Measurements from ENCODE around the gene PYDC1. TPM values are rescaled to one million over a fixed set of nuclear protein-coding genes. Genes with fewer than 3 reads are reported as not detected.

PYDC1 gene
- polyA plus RNA-seq, 3 donors = not detected

- WGBS (ENCODE audit: insufficient coverage) = 0% methylated on average over 4 of the region's 9 CpGs
- TF ChIP-seq, protein P1, sequence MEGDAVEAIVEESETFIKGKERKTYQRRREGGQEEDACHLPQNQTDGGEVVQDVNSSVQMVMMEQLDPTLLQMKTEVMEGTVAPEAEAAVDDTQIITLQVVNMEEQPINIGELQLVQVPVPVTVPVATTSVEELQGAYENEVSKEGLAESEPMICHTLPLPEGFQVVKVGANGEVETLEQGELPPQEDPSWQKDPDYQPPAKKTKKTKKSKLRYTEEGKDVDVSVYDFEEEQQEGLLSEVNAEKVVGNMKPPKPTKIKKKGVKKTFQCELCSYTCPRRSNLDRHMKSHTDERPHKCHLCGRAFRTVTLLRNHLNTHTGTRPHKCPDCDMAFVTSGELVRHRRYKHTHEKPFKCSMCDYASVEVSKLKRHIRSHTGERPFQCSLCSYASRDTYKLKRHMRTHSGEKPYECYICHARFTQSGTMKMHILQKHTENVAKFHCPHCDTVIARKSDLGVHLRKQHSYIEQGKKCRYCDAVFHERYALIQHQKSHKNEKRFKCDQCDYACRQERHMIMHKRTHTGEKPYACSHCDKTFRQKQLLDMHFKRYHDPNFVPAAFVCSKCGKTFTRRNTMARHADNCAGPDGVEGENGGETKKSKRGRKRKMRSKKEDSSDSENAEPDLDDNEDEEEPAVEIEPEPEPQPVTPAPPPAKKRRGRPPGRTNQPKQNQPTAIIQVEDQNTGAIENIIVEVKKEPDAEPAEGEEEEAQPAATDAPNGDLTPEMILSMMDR (IDR thresholded peaks at IDR 0.05) = no peak
- peaks cover 45% of the 10 kb centered on the region for H3K4me1 Mint-ChIP-seq
- H3K9me3 Mint-ChIP-seq = no peaks in the 10 kb centered on the region
- H3K27me3 Mint-ChIP-seq (ENCODE audit: low read depth in 3 of 3) = no peaks in the 10 kb centered on the region
- peak; percentile 82 to 95 (median 92) for DNase-seq
- H3K27me3 ChIP-seq (ENCODE audit: control insufficient read depth in 2 of 2, insufficient read depth in 2 of 2, low read length in 2 of 2) = no peaks in the 10 kb centered on the region
- no peaks in the 10 kb centered on the region for H3K36me3 Mint-ChIP-seq
- peak overlapping the region; percentile 62 for H3K4me2 ChIP-seq (replicated peaks; ENCODE audit: extremely low read depth, low read length, poor library complexity, severe bottlenecking)
- no peaks in the 10 kb centered on the region for H3K9me3 ChIP-seq (replicated peaks in 1 of 2; ENCODE audit: control insufficient read depth in 1 of 2, insufficient read depth in 1 of 2, low read length in 2 of 2)
- peaks cover 39 to 50% of the 10 kb centered on the region in 2 donors for H3K4me1 ChIP-seq (ENCODE audit: control insufficient read depth in 1 of 2, insufficient read depth in 2 of 2, low read length in 2 of 2)
- intact Hi-C loops (cut with micrococcal nuclease) = loop anchor here in 1 of 2 donors (2.0 kb wide), 1 partner anchor 15 kb away; the partner anchor contains the start of gene ITGAM
- H3K27ac Mint-ChIP-seq = peak overlapping the region; percentile 77 to 93 (median 88)
- no peak overlapping the region for H3K9ac ChIP-seq (ENCODE audit: insufficient read depth, low read length, poor library complexity, severe bottlenecking)
- peak overlapping the region in 1 of 2 donors; percentile 61 for H3K4me3 Mint-ChIP-seq
- H3K4me3 ChIP-seq (replicated peaks in 1 of 3; ENCODE audit: low read depth in 2 of 3, low read length in 3 of 3) = peak overlapping the region in 1 of 3 experiments; percentile 55
- H3K27ac ChIP-seq (ENCODE audit: low read depth in 1 of 2, low read length in 2 of 2) = peak overlapping the region; percentile 46 to 82
- no peaks in the 10 kb centered on the region for H3K79me2 ChIP-seq (ENCODE audit: insufficient read depth, low read length)
- no peaks in the 10 kb centered on the region for H3K36me3 ChIP-seq (replicated peaks in 1 of 2; ENCODE audit: control insufficient read depth in 1 of 2, insufficient read depth in 2 of 2, low read length in 2 of 2)
- H4K20me1 ChIP-seq (ENCODE audit: insufficient read depth, low read length) = no peaks in the 10 kb centered on the region
- peak overlapping the region; percentile 17 for H2AFZ ChIP-seq (ENCODE audit: insufficient read depth, low read depth, low read length, poor library complexity, severe bottlenecking)
These were observed 27.1 kb upstream of the PYDC1 start for GRCh38 chr16:31243734-31244670.

DNA sequence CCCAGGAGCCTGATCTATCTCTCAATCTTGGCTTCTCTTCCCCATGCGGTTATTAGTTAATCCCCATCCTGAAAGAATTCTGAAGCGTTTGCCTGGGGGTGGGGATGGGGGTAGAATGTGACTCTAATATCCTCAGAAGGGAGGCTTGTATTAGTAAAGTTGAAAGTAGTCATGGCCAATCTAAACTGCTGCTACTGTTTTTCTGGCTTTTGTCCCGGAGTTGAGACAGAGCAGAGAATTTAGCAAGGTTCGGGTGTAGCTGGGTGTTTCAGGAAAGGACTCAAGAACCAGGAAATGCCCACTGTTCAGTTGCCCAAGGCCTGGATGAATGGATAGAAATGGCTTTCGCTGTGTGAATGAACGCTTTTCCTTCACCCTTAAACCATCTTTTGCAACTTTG lies 25.3 kb upstream of the PYDC1 start:
- intact Hi-C loops (cut with micrococcal nuclease) = no loop called here
- Mint-ChIP-seq H3K27me3 (ENCODE audit: low read depth in 3 of 3) (no peaks in the 10 kb centered on the region), H3K27ac (peak overlapping the region; percentile 66 to 87 (median 78)), H3K4me3 (peak overlapping the region; percentile 37 to 71), H3K9me3 (no peaks in the 10 kb centered on the region), H3K36me3 (no peaks in the 10 kb centered on the region), H3K4me1 (peaks cover 45% of the 10 kb centered on the region)
- Histone ChIP-seq H3K9me3 (replicated peaks in 1 of 2; ENCODE audit: control insufficient read depth in 1 of 2, insufficient read depth in 1 of 2, low read length in 2 of 2) (no peaks in the 10 kb centered on the region), H3K4me2 (replicated peaks; ENCODE audit: extremely low read depth, low read length, poor library complexity, severe bottlenecking) (peak overlapping the region; percentile 55), H3K4me3 (replicated peaks in 1 of 3; ENCODE audit: low read depth in 2 of 3, low read length in 3 of 3) (peak overlapping the region in 1 of 3 experiments; percentile 51), H3K4me1 (ENCODE audit: control insufficient read depth in 1 of 2, insufficient read depth in 2 of 2, low read length in 2 of 2) (peaks cover 39 to 50% of the 10 kb centered on the region in 2 donors), H3K27me3 (ENCODE audit: control insufficient read depth in 2 of 2, insufficient read depth in 2 of 2, low read length in 2 of 2) (no peaks in the 10 kb centered on the region), H4K20me1 (ENCODE audit: insufficient read depth, low read length) (no peaks in the 10 kb centered on the region), H2AFZ (ENCODE audit: insufficient read depth, low read depth, low read length, poor library complexity, severe bottlenecking) (peak overlapping the region; percentile 59), H3K27ac (ENCODE audit: low read depth in 1 of 2, low read length in 2 of 2) (peak overlapping the region in 1 of 2 donors; percentile 57), H3K79me2 (ENCODE audit: insufficient read depth, low read length) (no peaks in the 10 kb centered on the region), H3K9ac (ENCODE audit: insufficient read depth, low read length, poor library complexity, severe bottlenecking) (no peak overlapping the region), H3K36me3 (replicated peaks in 1 of 2; ENCODE audit: control insufficient read depth in 1 of 2, insufficient read depth in 2 of 2, low read length in 2 of 2) (no peaks in the 10 kb centered on the region)
- peak in 2 of 3 donors; percentile 56 to 58 for DNase-seq
- 0% methylated on average over 2 of the region's 6 CpGs for WGBS (ENCODE audit: insufficient coverage)
- TF ChIP-seq, protein P1 (IDR thresholded peaks at IDR 0.05) = no peak
